ENCODE measurements around the gene MLH1. TPM values are rescaled to one million over a fixed set of nuclear protein-coding genes. Genes with fewer than 3 reads are reported as not detected.

MLH1 gene
- total and polyA plus RNA-seq, 2 of the 8 experiments (the other 6 are each of a cell fraction or from before 2014, with no cell fraction given) = 36.4 to 47.3 TPM

DNA sequence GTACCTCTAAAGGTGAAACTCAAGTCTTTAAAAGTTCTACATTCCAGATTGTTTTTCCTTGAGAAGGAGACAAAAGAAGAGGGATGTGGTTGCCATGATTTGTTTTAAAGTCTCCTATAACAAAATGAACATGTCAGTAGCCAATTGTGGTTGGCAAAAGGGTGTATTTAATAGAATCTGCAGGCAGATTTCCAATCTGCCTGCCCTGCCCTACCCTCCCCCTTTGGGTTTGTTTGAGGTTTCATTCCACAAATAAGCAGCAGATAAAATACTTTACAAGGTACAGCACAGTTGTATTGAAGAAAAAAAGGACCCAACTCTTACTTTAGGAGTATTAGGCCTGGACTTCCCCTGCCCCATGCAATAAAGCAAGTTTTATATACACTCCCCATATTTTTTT, 59.5 kb downstream of the MLH1 start (continued):
- TF ChIP-seq, protein P1, sequence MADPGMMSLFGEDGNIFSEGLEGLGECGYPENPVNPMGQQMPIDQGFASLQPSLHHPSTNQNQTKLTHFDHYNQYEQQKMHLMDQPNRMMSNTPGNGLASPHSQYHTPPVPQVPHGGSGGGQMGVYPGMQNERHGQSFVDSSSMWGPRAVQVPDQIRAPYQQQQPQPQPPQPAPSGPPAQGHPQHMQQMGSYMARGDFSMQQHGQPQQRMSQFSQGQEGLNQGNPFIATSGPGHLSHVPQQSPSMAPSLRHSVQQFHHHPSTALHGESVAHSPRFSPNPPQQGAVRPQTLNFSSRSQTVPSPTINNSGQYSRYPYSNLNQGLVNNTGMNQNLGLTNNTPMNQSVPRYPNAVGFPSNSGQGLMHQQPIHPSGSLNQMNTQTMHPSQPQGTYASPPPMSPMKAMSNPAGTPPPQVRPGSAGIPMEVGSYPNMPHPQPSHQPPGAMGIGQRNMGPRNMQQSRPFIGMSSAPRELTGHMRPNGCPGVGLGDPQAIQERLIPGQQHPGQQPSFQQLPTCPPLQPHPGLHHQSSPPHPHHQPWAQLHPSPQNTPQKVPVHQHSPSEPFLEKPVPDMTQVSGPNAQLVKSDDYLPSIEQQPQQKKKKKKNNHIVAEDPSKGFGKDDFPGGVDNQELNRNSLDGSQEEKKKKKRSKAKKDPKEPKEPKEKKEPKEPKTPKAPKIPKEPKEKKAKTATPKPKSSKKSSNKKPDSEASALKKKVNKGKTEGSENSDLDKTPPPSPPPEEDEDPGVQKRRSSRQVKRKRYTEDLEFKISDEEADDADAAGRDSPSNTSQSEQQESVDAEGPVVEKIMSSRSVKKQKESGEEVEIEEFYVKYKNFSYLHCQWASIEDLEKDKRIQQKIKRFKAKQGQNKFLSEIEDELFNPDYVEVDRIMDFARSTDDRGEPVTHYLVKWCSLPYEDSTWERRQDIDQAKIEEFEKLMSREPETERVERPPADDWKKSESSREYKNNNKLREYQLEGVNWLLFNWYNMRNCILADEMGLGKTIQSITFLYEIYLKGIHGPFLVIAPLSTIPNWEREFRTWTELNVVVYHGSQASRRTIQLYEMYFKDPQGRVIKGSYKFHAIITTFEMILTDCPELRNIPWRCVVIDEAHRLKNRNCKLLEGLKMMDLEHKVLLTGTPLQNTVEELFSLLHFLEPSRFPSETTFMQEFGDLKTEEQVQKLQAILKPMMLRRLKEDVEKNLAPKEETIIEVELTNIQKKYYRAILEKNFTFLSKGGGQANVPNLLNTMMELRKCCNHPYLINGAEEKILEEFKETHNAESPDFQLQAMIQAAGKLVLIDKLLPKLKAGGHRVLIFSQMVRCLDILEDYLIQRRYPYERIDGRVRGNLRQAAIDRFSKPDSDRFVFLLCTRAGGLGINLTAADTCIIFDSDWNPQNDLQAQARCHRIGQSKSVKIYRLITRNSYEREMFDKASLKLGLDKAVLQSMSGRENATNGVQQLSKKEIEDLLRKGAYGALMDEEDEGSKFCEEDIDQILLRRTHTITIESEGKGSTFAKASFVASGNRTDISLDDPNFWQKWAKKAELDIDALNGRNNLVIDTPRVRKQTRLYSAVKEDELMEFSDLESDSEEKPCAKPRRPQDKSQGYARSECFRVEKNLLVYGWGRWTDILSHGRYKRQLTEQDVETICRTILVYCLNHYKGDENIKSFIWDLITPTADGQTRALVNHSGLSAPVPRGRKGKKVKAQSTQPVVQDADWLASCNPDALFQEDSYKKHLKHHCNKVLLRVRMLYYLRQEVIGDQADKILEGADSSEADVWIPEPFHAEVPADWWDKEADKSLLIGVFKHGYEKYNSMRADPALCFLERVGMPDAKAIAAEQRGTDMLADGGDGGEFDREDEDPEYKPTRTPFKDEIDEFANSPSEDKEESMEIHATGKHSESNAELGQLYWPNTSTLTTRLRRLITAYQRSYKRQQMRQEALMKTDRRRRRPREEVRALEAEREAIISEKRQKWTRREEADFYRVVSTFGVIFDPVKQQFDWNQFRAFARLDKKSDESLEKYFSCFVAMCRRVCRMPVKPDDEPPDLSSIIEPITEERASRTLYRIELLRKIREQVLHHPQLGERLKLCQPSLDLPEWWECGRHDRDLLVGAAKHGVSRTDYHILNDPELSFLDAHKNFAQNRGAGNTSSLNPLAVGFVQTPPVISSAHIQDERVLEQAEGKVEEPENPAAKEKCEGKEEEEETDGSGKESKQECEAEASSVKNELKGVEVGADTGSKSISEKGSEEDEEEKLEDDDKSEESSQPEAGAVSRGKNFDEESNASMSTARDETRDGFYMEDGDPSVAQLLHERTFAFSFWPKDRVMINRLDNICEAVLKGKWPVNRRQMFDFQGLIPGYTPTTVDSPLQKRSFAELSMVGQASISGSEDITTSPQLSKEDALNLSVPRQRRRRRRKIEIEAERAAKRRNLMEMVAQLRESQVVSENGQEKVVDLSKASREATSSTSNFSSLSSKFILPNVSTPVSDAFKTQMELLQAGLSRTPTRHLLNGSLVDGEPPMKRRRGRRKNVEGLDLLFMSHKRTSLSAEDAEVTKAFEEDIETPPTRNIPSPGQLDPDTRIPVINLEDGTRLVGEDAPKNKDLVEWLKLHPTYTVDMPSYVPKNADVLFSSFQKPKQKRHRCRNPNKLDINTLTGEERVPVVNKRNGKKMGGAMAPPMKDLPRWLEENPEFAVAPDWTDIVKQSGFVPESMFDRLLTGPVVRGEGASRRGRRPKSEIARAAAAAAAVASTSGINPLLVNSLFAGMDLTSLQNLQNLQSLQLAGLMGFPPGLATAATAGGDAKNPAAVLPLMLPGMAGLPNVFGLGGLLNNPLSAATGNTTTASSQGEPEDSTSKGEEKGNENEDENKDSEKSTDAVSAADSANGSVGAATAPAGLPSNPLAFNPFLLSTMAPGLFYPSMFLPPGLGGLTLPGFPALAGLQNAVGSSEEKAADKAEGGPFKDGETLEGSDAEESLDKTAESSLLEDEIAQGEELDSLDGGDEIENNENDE (IDR thresholded peaks at IDR 0.05; ENCODE audit: insufficient replicate concordance, low read length) = no peak
- TF ChIP-seq NANOG (IDR thresholded peaks at IDR 0.05; ENCODE audit: insufficient read depth, low read depth, low read length, poor library complexity, severe bottlenecking) (no peak), SIX5 (IDR thresholded peaks at IDR 0.05; ENCODE audit: low read depth, low read length) (no peak), CBX8 (IDR thresholded peaks at IDR 0.05; ENCODE audit: borderline replicate concordance, low read depth, low read length) (no peak), SIRT6 (IDR thresholded peaks at IDR 0.05; ENCODE audit: low read length) (no peak), SP4 (IDR thresholded peaks at IDR 0.05; ENCODE audit: low read length) (no peak), CBX5 (IDR thresholded peaks at IDR 0.05; ENCODE audit: low read depth, low read length) (no peak), POLR2A (IDR thresholded peaks at IDR 0.05; ENCODE audit: control extremely low read depth in 1 of 2, low read depth in 2 of 2, low read length in 2 of 2) (no peak), BRCA1 (IDR thresholded peaks at IDR 0.05; ENCODE audit: low read depth, low read length) (no peak), RNF2 (IDR thresholded peaks at IDR 0.05; ENCODE audit: borderline replicate concordance, low read depth, low read length, missing control alignments, poor library complexity, severe bottlenecking) (no peak), HDAC2 (IDR thresholded peaks at IDR 0.05; ENCODE audit: borderline replicate concordance in 1 of 2, low read depth in 2 of 2, low read length in 2 of 2) (no peak), HDAC6 (IDR thresholded peaks at IDR 0.05; ENCODE audit: low read depth, low read length) (no peak)

Measured in H1 (cell line).